Embryonic facial prominence (tissue), 1 donor: Measurements from ENCODE around the gene SIDT1.

Source experiments
- DNase-seq: peaks from one replicate; pipeline ENCODE4 v3.0.0-alpha.2; 2016; ENCODE audit errors: extremely low spot score

The SIDT1 gene

GRCh38 chr3:113594066-113594465, 61.7 kb downstream of the SIDT1 start:
- no peak for DNase-seq

- no peak for DNase-seq
Measured at GRCh38 chr3:113597596-113598354, 65.4 kb downstream of the SIDT1 start.

- DNase-seq = no peak
Measured at GRCh38 chr3:113600418-113601182, 68.2 kb downstream of the SIDT1 start.

GRCh38 chr3:113601240-113601639, 68.9 kb downstream of the SIDT1 start:
- DNase-seq = no peak

- no peak for DNase-seq
Measured at GRCh38 chr3:113602256-113602655, 69.9 kb downstream of the SIDT1 start.

GRCh38 chr3:113602836-113603235, 70.5 kb downstream of the SIDT1 start:
- no peak for DNase-seq

- no peak for DNase-seq
Measured at GRCh38 chr3:113606539-113607218, 74.3 kb downstream of the SIDT1 start.

- no peak for DNase-seq
Measured at GRCh38 chr3:113607219-113607596, 74.9 kb downstream of the SIDT1 start.

- DNase-seq = no peak
Measured at GRCh38 chr3:113614402-113614801, 82.0 kb downstream of the SIDT1 start.

GRCh38 chr3:113615976-113616375, 83.6 kb downstream of the SIDT1 start:
- no peak for DNase-seq

GRCh38 chr3:113617726-113618125, 85.4 kb downstream of the SIDT1 start:
- no peak for DNase-seq

- no peak for DNase-seq
Measured at GRCh38 chr3:113620091-113620490, 87.7 kb downstream of the SIDT1 start.

GRCh38 chr3:113623324-113623723, 91.0 kb downstream of the SIDT1 start:
- DNase-seq = no peak

GRCh38 chr3:113623811-113624210, 91.5 kb downstream of the SIDT1 start:
- no peak for DNase-seq

- DNase-seq = no peak
Measured at GRCh38 chr3:113625834-113626233, 93.5 kb downstream of the SIDT1 start.

- no peak for DNase-seq
Measured at GRCh38 chr3:113626503-113627371, 94.4 kb downstream of the SIDT1 start.

- DNase-seq = no peak
Measured at GRCh38 chr3:113628316-113628715, 96.0 kb downstream of the SIDT1 start.

GRCh38 chr3:113628788-113629187, 96.4 kb downstream of the SIDT1 start:
- no peak for DNase-seq

GRCh38 chr3:113629584-113630421, 97.4 kb downstream of the SIDT1 start:
- no peak for DNase-seq

GRCh38 chr3:113630956-113631542, 98.7 kb downstream of the SIDT1 start:
- no peak for DNase-seq
